Stimulated activated CD8-positive, alpha-beta memory T cell treated with anti-CD3 and anti-CD28 coated beads, Interleukin-15, amount 100 ng/mL, for 24 hours (primary cell): ENCODE data around the gene KIF22.

ENCODE experiments used
- DNase-seq: peaks from one replicate; pipeline ENCODE4 v3.0.0-alpha.2; 2020; ENCODE audit warnings: low read depth

KIF22 gene

DNA sequence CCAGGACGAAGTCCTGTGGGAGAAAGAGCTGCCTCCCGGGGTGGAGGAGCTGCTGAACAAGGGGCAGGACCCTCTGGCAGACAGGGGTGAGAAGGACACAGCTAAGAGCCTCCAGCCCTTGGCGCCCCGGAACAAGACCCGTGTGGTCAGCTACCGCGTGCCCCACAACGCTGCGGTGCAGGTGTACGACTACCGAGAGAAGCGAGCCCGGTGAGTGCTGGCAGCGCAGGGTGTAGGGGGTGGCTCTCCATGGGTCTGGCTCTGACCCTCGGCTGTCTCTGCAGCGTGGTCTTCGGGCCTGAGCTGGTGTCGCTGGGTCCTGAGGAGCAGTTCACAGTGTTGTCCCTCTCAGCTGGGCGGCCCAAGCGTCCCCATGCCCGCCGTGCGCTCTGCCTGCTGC is 51.1 kb downstream of the KIF22 start:
- no peak for DNase-seq

- DNase-seq = no peak
These were observed 52.3 kb downstream of the KIF22 start for GRCh38 chr16:29842732-29843346.

GRCh38 chr16:29843931-29844330 is 53.4 kb downstream of the KIF22 start:
- no peak for DNase-seq

DNA sequence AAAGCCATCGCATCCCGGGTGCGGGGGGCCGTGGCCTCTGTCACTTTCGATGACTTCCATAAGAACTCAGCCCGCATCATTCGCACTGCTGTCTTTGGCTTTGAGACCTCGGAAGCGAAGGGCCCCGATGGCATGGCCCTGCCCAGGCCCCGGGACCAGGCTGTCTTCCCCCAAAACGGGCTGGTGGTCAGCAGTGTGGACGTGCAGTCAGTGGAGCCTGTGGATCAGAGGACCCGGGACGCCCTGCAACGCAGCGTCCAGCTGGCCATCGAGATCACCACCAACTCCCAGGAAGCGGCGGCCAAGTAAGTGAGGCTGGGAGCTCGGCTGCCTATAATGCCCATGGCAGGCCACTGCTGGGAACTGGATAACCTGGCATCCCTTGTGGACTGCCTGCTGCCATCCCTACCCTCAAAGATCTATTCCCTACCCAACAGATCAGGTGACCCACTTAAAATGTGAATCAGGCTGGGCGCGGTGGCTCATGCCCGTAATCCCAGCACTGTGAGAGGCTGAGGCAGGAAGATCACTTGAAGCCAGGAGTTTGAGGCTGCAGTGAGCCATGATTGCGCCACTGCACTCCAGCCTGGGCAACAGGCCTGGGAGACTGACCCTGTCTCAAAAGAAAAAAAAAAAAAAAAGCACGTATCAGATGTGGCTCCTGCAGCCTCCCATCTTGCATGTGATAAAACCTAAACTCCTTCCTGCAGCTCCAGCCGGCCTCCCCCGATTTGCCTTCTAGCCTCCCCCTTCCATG is 54.2 kb downstream of the KIF22 start:
- no peak for DNase-seq

DNA sequence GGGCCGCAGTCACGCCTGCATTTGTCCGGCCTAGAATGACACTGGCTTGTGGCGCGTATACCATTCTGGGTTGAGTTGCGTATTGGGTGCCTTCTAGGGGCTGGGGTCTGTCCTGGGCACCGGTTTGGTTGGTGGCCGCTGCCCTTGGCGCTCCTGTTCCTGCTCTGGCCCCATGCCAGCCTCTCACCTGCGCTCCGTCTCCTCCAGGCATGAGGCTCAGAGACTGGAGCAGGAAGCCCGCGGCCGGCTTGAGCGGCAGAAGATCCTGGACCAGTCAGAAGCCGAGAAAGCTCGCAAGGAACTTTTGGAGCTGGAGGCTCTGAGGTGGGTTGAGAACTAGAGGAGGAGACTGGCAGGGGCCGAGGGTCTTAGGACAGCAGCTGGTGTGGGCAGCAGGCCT is 55.1 kb downstream of the KIF22 start:
- DNase-seq = no peak

DNA sequence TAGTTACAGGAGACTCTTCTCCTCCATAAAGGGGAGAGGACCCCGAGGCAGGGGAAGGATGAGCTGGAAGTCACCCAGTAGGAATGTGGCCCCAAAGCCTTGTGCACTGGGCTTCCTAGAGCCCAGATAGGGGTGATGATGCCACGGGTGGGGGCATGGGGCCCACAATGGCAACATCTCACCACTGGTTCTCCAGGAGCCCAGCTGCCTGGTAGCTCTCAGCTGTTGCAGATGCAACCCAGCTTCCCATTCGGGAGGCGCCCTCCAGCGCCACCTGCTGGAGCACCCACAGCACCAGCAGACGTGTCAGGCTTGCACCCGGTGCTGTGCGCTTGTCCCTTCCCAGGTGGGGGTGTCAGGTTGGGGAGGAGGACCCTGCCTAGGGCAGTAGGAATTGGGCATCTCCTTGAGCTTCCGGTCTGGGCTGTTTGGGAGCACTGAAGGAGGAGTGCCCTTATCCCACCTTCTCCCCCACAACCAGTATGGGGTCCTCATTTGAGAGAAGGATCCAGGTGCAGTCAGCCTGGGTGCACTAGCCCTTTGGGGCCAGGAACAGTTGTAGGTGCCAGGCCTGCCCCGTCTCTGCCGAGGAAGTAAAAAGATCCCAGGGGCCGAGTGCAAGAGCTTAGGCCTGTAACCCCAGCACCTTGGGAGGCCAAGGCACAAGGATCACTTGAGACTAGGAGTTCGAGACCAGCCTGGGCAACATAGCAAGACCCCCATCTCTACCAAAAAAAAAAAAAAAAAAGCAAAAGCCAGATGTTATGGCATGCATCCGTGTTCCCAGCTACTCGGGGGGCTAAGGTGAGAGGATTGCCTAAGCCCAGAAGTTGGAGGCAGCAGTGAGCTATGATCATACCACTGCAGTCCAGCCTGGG is 58.1 kb downstream of the KIF22 start:
- peak; percentile 79 for DNase-seq

DNA sequence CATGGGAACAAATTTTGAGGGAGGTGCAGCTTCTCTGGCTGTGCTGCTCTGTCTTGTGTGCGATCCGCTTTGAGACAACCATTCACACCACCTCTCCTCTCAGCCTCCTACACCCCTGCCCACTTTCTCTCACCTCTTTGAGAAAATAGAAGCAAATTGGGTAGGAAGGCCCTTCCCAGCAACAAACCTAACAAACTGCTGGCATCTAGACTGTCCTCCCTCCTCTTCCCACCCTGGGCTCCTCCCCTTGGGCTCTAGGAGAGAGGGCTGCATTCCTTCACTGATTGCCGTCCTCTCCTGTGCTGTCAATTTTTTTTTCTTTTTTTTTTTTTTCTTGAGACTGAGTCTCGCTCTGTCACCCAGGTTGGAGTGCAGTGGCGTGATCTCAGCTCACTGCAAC is 59.0 kb downstream of the KIF22 start:
- no peak for DNase-seq

DNA sequence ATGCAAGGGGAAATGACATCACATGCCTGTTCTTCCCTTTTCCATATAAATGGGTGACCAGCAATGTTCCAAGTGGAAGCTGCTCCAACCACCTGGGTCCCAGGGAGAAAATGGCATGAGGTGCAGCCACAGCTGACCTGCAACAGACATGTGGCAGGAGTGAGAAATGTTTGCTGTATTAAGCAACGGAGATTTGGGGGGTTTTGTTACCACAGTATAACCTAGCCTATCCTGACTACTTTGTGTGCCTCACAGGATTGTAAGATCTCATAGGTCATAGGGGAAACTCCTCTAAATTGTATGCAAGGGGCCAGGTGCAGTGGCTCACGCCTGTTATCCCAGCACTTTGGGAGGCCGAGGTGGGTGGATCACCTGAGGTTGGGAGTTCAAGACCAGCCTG is 60.4 kb downstream of the KIF22 start:
- no peak for DNase-seq

GRCh38 chr16:29852654-29853053 is 62.1 kb downstream of the KIF22 start:
- DNase-seq = no peak

DNA sequence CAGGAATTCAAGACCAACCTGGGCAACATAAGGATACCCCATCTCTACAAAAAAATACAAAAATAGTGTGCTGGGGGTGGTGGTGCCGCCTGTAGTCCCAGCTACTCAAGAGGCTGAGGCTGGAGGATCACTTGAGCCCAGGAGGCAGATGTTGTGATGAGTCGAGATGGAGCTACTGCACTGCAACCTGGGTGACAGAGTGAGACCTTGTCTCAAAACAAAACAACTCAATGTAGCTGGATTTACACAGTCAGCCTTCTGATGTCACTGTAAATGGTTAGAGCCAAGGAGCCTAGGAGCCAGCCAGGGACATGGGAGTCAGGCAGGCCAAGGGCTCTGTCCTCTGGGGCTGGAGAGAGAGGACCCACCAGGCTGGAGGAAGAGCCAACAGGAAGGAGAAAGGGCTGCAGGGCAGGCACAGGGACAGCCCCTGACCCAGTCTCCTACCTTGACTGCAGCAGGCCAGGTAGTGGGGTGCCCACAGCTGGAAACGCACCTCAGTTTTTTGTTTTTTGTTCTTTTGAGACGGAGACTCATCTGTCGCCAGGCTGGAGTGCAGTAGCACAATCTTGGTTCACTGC is 64.1 kb downstream of the KIF22 start:
- no peak for DNase-seq
